22Rv1 (cell line): Measurements from ENCODE around the gene STX18.

ENCODE experiments used
- H3K27ac ChIP-seq: fragments of 450-650 bp; 2 replicates; pipeline ENCODE4 v1.5.1; 2017
- ZFX ChIP-seq: fragments of 450-650 bp; IDR thresholded peaks from 2 replicates; pipeline ENCODE4 v1.6.1; 2017; ENCODE audit warnings: antibody characterized with exemption, borderline replicate concordance
- TF ChIP-seq, protein P1 (sequence below): fragments of 450-650 bp; IDR thresholded peaks from 2 replicates; pipeline ENCODE4 v1.5.1; 2017; ENCODE audit warnings: mild to moderate bottlenecking

STX18 gene

DNA sequence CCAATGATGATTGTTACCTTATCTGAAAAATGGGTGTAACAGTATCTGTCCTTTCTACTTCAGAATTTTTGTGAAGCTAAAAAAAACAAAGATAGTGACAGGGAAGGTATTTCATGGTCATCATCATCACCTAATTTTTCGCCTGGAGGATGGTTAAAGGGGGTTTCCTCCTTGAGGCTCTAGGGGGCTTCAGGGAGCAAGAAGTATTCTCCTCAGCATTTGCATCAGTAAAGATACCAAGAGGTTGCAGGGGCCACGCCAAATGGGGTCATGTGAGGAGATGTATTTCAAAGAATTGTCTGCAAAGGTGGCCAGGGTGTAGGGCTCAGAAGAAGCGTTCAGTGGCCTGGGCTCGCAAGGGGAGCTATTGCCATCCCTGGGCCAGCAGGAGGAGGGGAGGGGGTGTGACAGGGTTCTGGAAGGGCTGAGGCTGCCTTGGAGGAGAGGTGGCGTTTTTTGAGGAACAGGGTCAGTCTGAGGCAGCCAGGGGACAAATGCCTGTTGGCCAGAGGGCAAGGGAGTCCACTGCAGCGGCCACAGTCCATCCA lies 162.2 kb downstream of the STX18 start:
- H3K27ac ChIP-seq = no peak overlapping the region
- TF ChIP-seq ZFX = no peak
- TF ChIP-seq, protein P1, sequence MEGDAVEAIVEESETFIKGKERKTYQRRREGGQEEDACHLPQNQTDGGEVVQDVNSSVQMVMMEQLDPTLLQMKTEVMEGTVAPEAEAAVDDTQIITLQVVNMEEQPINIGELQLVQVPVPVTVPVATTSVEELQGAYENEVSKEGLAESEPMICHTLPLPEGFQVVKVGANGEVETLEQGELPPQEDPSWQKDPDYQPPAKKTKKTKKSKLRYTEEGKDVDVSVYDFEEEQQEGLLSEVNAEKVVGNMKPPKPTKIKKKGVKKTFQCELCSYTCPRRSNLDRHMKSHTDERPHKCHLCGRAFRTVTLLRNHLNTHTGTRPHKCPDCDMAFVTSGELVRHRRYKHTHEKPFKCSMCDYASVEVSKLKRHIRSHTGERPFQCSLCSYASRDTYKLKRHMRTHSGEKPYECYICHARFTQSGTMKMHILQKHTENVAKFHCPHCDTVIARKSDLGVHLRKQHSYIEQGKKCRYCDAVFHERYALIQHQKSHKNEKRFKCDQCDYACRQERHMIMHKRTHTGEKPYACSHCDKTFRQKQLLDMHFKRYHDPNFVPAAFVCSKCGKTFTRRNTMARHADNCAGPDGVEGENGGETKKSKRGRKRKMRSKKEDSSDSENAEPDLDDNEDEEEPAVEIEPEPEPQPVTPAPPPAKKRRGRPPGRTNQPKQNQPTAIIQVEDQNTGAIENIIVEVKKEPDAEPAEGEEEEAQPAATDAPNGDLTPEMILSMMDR = no peak

DNA sequence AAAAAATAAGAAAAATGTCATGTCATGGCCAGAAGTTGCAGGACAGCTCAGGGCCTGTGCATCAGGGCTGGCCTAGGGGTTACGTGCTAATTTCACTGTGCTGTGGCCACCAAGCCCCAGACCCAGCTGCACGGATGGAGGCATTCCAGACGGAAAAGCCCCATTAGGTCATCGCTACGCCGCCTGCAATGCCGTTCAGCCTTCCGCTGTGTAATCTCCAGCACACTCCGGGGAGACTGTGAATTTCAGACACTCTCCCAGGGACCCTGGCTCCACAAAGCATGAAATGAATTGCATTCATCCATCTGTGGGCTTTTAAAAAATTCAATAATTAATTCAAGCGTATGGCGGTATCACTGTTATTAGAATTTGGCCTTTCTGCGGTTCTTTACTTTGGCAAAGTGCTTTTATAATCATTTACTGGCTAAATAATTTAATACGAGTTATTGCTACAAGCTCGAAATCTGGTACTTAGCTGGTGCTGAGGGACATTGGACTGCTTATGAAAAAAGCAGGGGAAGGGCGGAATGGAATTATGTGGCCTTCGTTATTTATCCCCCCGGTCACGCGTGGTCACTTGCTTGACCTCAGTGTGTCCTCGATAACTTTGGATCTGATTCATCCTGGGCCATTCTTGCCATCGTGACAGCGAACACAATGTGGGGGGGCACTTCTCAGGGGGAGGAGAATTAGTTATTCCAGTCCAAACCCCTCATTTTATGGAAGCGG lies 164.0 kb downstream of the STX18 start:
- TF ChIP-seq, protein P1 = no peak
- TF ChIP-seq ZFX = no peak
- H3K27ac ChIP-seq = no peak overlapping the region

DNA sequence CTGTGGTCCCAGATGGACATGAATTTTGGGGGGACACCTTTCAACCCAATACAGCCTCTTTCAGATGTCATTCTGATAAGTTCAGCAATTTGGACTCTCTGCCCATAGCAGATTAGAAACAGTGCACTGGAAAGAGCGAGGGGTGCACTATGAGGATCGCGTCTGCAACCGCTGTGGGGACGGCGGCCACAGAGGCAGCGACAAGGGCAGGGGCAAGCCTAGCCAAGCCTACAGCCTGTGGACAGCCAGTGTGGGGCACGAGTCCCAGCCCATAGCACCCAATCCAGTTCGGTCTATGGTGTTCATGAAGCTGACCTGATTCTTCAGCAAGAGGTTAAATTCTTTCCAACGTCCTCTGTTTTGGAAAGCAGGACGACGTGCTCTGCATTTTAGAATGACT lies 164.7 kb downstream of the STX18 start:
- TF ChIP-seq, protein P1 = no peak
- TF ChIP-seq ZFX = no peak
- no peak overlapping the region for H3K27ac ChIP-seq

DNA sequence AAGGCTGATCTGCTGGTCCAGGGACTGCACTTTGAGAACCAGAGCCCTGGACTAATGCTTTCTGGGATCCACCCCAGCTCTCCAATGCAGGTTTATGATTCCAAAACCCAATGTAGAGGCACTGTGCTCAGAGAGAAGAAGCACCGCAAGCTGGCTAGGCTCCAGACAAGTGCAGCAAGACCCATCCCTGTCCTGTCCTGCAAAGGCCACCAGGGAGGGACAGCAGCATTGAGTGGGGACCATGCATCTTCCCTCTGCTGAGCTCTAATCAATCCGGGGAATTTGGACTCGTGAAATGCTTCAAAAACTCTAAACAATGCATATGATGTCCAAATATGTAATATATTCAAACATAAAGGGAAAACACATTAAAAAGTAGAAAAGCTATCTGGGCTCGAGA lies 165.8 kb downstream of the STX18 start:
- TF ChIP-seq, protein P1 = no peak
- H3K27ac ChIP-seq = no peak overlapping the region

DNA sequence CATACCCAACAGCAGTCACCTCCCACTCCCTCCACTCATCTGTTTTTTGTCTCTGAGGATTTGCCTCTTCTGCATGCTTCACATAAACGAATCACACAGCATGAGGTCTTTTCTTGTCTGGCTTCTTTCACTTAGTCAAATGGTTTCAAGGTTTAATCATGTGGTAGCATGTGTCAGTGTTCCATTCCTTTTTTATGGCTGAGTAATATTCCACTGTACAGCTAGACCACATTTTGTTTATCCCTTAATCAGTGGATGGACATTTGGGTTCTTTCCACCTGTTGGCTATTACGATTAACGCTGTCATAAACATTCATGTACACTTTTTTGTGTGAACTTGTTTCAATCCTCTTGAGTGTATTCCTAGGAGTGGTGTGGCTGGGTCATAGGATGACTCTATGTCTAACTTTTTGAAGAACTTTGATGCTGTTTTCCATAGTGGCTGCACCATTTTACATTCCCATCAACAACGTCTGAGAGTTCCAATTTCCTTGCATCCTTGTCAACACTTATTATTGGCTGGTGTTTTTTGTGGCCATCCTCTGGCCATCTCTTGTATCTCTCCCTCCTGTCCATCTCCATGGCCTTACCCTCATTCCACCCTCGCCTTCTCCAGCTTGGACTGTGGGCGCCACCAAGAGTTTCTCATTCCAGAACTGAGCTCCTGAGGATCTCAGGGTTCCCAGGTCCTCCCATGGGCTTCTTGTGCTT lies 167.3 kb downstream of the STX18 start:
- TF ChIP-seq ZFX = no peak
- TF ChIP-seq, protein P1 = no peak
- no peak overlapping the region for H3K27ac ChIP-seq
